Ascending aorta (tissue), 2 donors: ENCODE results near the gene ACTN1. TPM values are rescaled to one million over a fixed set of nuclear protein-coding genes. Genes with fewer than 3 reads are reported as not detected.

Experiments
- DNase-seq, 2 donors: peaks; one replicate each; pipeline ENCODE4 v3.0.0-alpha.2; 2019; ENCODE audit warnings: low spot score in 2 of 2
- H3K27ac ChIP-seq, 2 donors: fragments of 200-600 bp; sonication (generic); one replicate each; pipeline ENCODE4 v1.5.1; 2016 to 2017; ENCODE audit warnings: mild to moderate bottlenecking in 1 of 2
- H3K27me3 ChIP-seq: fragments of 200-600 bp; sonication (generic); one replicate; pipeline ENCODE4 v1.5.1; 2017
- H3K36me3 ChIP-seq, 2 donors: fragments of 200-600 bp; sonication (generic); one replicate each; pipeline ENCODE4 v1.5.1; 2016
- H3K4me1 ChIP-seq, 2 donors: fragments of 200-600 bp; sonication (generic); one replicate each; pipeline ENCODE4 v1.5.1; 2016 to 2017; ENCODE audit warnings: mild to moderate bottlenecking in 1 of 2
- H3K4me3 ChIP-seq, 2 donors: fragments of 200-600 bp; sonication (generic); one replicate each; pipeline ENCODE4 v1.5.1; 2016 to 2017; ENCODE audit warnings: mild to moderate bottlenecking in 1 of 2
- H3K9me3 ChIP-seq, 2 donors: fragments of 200-600 bp; sonication (generic); one replicate each; pipeline ENCODE4 v1.5.1; 2016
- CTCF ChIP-seq, 3 experiments: fragments of 200-600 bp in 2 of 3; fragments of 450-650 bp in 1 of 3; sonication (generic) in 2 of 3; IDR thresholded peaks; one replicate each; pipeline ENCODE4 v1.5.1; 2016 to 2019; ENCODE audit warnings: antibody characterized with exemption in 3 of 3, mild to moderate bottlenecking in 1 of 3, moderate library complexity in 1 of 3
- intact Hi-C: fragments of 100-400 bp; cut with DNase I; formaldehyde crosslinking; loops from one replicate; pipeline ENCODE4 v1.15.1; 2023
- total RNA-seq: library from RNA; depleted of rRNA; stranded (reverse); fragments of >200 nt; gene quantifications from one replicate; pipeline ENCODE4 v1.1.0, GENCODE V29; 2016

The ACTN1 gene
- total RNA-seq, 1 donor from 2014 or later = 814 TPM

- Histone ChIP-seq H3K9me3 (no peaks in the 10 kb centered on the region), H3K4me1 (peaks cover 30 to 73% of the 10 kb centered on the region in 2 donors), H3K4me3 (peak overlapping the region in 1 of 2 donors; percentile 38), H3K27me3 (no peaks in the 10 kb centered on the region), H3K36me3 (peaks cover 14 to 19% of the 10 kb centered on the region in 2 donors), H3K27ac (peak overlapping the region; percentile 89 to 93)
- no peak for TF ChIP-seq CTCF (IDR thresholded peaks at IDR 0.05)
- intact Hi-C loops = no loop called here
- DNase-seq = no peak
These were observed 49.3 kb downstream of the ACTN1 start for GRCh38 chr14:68929623-68930307.

DNA sequence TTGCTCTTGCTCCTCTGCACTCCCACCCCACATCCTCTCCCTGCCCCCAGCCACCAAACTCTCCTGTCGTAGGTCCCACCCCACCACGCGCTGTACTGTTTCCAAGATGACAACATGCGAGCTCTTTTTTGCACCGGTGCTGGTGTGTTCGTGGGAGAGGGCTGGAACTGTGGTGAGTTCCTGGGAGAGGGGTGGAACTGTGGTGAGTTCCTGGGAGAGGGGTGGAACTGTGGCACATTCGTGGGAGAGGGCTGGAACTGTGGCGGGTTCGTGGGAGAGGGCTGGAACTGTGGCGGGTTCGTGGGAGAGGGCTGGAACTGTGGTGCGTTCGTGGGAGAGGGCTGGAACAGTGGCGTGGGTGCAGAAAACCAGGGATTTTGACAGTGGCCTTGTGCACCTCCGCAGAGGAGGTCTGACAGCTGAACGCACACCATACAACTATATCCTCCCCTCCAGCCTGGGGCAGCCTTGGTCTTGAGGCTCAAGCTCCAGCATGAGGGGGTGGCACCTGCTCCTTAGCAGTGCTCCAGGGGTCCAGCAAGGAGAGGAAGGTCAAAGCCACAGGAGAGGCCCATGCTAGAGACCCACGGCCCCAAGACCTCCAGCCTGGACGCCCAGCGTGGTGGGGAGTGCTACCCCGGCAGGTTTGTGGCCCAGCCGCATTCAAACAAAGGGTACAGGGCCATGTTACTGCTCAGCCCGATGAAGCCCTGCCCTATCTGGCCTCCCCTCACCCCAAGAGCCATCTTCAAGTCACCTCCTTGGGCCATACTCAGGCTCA is 50.1 kb downstream of the ACTN1 start:
- no peaks in the 10 kb centered on the region for H3K27me3 ChIP-seq
- H3K4me3 ChIP-seq = peak overlapping the region in 1 of 2 donors; percentile 38
- H3K9me3 ChIP-seq = no peaks in the 10 kb centered on the region
- peaks cover 11 to 21% of the 10 kb centered on the region in 2 donors for H3K36me3 ChIP-seq
- no peak for DNase-seq
- intact Hi-C loops = no loop called here
- peak overlapping the region; percentile 89 to 93 for H3K27ac ChIP-seq
- peaks cover 38 to 73% of the 10 kb centered on the region in 2 donors for H3K4me1 ChIP-seq
- no peak for TF ChIP-seq CTCF (IDR thresholded peaks at IDR 0.05)

DNA sequence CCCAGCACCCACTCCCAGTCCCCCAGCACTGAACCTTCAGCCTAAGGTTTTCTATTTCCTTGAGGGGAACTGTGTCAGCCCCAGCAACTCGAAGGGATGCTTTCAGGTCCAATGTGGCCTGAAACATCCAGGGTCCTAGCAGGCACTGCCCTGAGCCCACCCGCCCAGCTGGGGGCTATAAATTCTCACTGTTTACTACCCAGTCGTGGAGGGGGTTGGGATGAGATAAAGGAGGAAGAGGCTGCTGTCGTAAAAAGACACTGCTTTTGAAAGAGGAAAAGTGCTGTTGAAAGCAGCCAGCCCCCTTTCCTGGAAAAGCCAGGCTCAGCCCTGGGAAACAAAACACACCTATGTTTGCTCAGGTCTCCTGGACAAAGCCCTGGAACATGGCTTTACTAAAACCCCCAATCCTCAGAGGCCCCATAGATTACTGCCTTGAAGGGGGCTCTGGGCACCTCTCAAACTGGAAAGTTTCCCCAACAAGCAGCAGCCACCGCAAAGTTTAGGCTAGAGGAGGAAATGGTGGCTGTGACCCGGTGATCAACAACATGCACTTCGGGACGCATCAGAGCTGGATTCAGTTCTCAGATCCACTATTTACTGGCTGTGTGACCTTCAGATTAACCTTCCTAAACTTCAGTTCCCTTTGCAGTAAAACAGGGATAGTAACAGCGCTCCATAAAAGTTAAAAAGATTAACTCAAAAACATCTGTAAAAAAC is 51.0 kb downstream of the ACTN1 start:
- Histone ChIP-seq H3K4me1 (peaks cover 41 to 74% of the 10 kb centered on the region in 2 donors), H3K27me3 (no peaks in the 10 kb centered on the region), H3K36me3 (peaks cover 7 to 29% of the 10 kb centered on the region in 2 donors), H3K9me3 (no peaks in the 10 kb centered on the region), H3K27ac (peak overlapping the region; percentile 89 to 93), H3K4me3 (peak overlapping the region in 1 of 2 donors; percentile 21)
- no peak for TF ChIP-seq CTCF (IDR thresholded peaks at IDR 0.05)
- intact Hi-C loops = no loop called here
- DNase-seq = no peak

DNA sequence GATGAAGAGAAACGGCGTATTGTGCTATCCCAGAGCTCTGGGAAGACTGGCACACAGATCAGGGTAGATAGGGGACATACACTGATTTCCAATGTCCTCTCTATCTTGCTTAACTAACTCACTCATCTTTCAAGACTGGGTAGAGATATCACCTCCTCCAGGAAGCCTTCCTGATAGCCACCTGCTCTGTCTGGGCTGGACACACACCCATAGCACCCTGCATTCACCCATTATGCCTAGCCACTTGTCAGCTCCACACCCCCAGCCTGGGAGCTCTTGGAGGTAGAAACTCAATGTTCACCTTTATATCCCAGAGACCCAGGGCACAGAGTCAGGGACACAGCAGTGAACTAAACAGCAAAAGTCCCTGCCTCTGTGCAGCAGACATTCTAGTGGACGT is 52.0 kb downstream of the ACTN1 start:
- Histone ChIP-seq H3K9me3 (no peaks in the 10 kb centered on the region), H3K27ac (peak overlapping the region; percentile 89 to 93), H3K4me3 (no peak overlapping the region), H3K27me3 (no peaks in the 10 kb centered on the region), H3K36me3 (peaks cover 10 to 35% of the 10 kb centered on the region in 2 donors), H3K4me1 (peaks cover 36 to 76% of the 10 kb centered on the region in 2 donors)
- intact Hi-C loops = no loop called here
- no peak for TF ChIP-seq CTCF (IDR thresholded peaks at IDR 0.05)
- no peak for DNase-seq

DNA sequence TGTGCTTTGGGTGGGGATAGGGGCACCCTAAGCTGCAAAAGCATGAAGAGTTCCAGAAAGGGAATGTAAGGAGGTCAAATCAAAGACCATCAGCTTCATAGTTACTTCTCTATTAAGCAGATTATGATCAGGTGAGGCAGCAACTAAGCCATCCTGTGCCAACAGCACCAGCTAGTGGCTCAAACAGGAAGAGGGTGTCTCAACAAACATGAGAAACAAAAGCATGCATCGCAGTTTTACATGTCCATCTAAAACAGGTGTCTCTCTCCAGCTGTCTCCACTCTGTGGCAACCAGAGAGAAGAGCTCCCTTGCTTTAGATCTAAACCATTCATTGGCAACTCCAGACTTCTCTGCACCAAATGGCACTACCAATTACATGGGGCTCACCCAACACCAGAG is 52.9 kb downstream of the ACTN1 start:
- no peaks in the 10 kb centered on the region for H3K27me3 ChIP-seq
- H3K27ac ChIP-seq = peak overlapping the region; percentile 89 to 93
- H3K4me3 ChIP-seq = no peak overlapping the region
- intact Hi-C loops = no loop called here
- peaks cover 10 to 37% of the 10 kb centered on the region in 2 donors for H3K36me3 ChIP-seq
- peaks cover 28 to 76% of the 10 kb centered on the region in 2 donors for H3K4me1 ChIP-seq
- no peaks in the 10 kb centered on the region for H3K9me3 ChIP-seq
- no peak for DNase-seq
- peak; percentile 10 to 40 (median 28) for TF ChIP-seq CTCF (IDR thresholded peaks at IDR 0.05)
